ENCODE results near the gene ELK1. TPM values are rescaled to one million over a fixed set of nuclear protein-coding genes. Genes with fewer than 3 reads are reported as not detected.

Gene ELK1
- total and polyA plus RNA-seq, 2 experiments from 2014 or later: 20.6 to 36.6 TPM

DNA sequence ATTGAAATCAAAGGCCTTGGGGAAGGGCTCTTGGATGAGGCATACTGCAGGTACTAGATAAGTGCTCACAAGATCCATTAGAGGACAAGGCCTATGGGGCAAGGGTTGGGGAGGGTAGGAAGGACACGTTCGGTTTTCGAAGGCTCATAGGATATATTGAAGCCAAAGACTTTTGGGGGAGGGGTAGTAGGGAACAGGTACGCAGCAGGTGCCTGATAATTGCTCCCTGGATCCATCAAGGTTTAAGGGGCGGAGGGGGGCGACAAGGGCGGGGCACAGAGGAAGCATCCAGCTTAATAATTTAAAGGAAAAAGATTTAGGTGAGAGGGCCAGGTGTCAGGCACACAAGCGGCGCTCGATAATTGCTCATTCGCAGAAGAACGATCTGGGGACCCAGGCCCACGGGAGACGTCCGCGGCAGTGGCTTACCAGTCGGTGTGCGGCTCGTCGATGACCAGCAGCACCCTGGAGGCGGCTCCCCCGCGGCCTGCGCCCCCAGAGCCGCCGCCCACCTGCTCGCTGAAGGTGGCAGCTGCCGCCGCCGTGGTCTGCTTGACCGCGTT lies 31.4 kb downstream of the ELK1 start:
- Histone ChIP-seq H3K4me3 (no peak overlapping the region), H3K27ac (no peak overlapping the region), H3K4me1 (ENCODE audit: low read depth) (no peaks in the 10 kb centered on the region), H3K27me3 (peaks cover 8% of the 10 kb centered on the region), H3K36me3 (no peaks in the 10 kb centered on the region), H3K9me3 (ENCODE audit: low read depth) (no peaks in the 10 kb centered on the region)
- no peak for TF ChIP-seq CTCF (IDR thresholded peaks at IDR 0.05; ENCODE audit: low read depth, low read length)
- DNase-seq (ENCODE audit: low read depth in 1 of 2, low spot score in 1 of 2): no peak

- DNase-seq (ENCODE audit: low read depth in 1 of 2, low spot score in 1 of 2): no peak
- Histone ChIP-seq H3K9me3 (ENCODE audit: low read depth) (no peaks in the 10 kb centered on the region), H3K27ac (no peak overlapping the region), H3K4me1 (ENCODE audit: low read depth) (no peaks in the 10 kb centered on the region), H3K36me3 (no peaks in the 10 kb centered on the region), H3K4me3 (no peak overlapping the region), H3K27me3 (peaks cover 5% of the 10 kb centered on the region)
- no peak for TF ChIP-seq CTCF (IDR thresholded peaks at IDR 0.05; ENCODE audit: low read depth, low read length)
Measured at GRCh38 chrX:47614618-47615017, 35.7 kb downstream of the ELK1 start.

GRCh38 chrX:47613082-47613481 lies 37.3 kb downstream of the ELK1 start:
- Histone ChIP-seq H3K36me3 (no peaks in the 10 kb centered on the region), H3K4me3 (no peak overlapping the region), H3K9me3 (ENCODE audit: low read depth) (no peaks in the 10 kb centered on the region), H3K27ac (no peak overlapping the region), H3K4me1 (ENCODE audit: low read depth) (no peaks in the 10 kb centered on the region), H3K27me3 (no peaks in the 10 kb centered on the region)
- no peak for TF ChIP-seq CTCF (IDR thresholded peaks at IDR 0.05; ENCODE audit: low read depth, low read length)
- no peak for DNase-seq (ENCODE audit: low read depth in 1 of 2, low spot score in 1 of 2)

GRCh38 chrX:47612418-47612817 lies 37.9 kb downstream of the ELK1 start:
- DNase-seq (ENCODE audit: low read depth in 1 of 2, low spot score in 1 of 2): no peak
- no peaks in the 10 kb centered on the region for H3K27me3 ChIP-seq
- H3K4me3 ChIP-seq: no peak overlapping the region
- H3K27ac ChIP-seq: no peak overlapping the region
- TF ChIP-seq CTCF (IDR thresholded peaks at IDR 0.05; ENCODE audit: low read depth, low read length): no peak
- no peaks in the 10 kb centered on the region for H3K4me1 ChIP-seq (ENCODE audit: low read depth)
- no peaks in the 10 kb centered on the region for H3K36me3 ChIP-seq
- H3K9me3 ChIP-seq (ENCODE audit: low read depth): no peaks in the 10 kb centered on the region

- Histone ChIP-seq H3K4me3 (no peak overlapping the region), H3K9me3 (ENCODE audit: low read depth) (no peaks in the 10 kb centered on the region), H3K36me3 (no peaks in the 10 kb centered on the region), H3K4me1 (ENCODE audit: low read depth) (no peaks in the 10 kb centered on the region), H3K27ac (no peak overlapping the region), H3K27me3 (no peaks in the 10 kb centered on the region)
- TF ChIP-seq CTCF (IDR thresholded peaks at IDR 0.05; ENCODE audit: low read depth, low read length): no peak
- DNase-seq (ENCODE audit: low read depth in 1 of 2, low spot score in 1 of 2): no peak
Measured at GRCh38 chrX:47611926-47612325, 38.4 kb downstream of the ELK1 start.

DNA sequence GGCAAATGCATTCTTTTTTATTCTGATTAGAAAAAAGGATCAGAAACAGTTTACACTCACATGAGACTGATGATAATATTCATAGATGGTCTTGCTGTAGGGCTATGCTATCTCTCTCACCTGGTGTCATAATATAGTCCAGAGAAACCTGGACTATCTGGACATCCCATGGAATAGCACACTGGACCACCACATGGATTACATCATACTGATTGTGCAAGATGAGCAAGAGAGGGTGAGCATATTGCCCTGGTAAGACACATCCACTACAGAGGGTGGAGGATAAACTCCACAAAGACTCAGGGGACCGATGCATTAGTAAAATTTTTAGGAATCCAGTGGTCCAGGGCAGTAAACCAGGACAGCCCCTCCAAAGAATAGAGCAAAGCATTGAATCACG lies 38.9 kb downstream of the ELK1 start:
- no peak for DNase-seq (ENCODE audit: low read depth in 1 of 2, low spot score in 1 of 2)
- H3K4me3 ChIP-seq: no peak overlapping the region
- TF ChIP-seq CTCF (IDR thresholded peaks at IDR 0.05; ENCODE audit: low read depth, low read length): no peak
- no peak overlapping the region for H3K27ac ChIP-seq
- no peaks in the 10 kb centered on the region for H3K27me3 ChIP-seq
- no peaks in the 10 kb centered on the region for H3K36me3 ChIP-seq
- H3K4me1 ChIP-seq (ENCODE audit: low read depth): no peaks in the 10 kb centered on the region
- H3K9me3 ChIP-seq (ENCODE audit: low read depth): no peaks in the 10 kb centered on the region
